Stimulated activated CD4-positive, alpha-beta T cell treated with anti-CD3 and anti-CD28 coated beads, Interleukin-15, amount 100 ng/mL, for 24 hours (primary cell): ENCODE results near the gene ARMC12.

ENCODE experiments used
- DNase-seq: peaks from one replicate; pipeline ENCODE4 v3.0.0-alpha.2; 2020

ARMC12 gene

DNA sequence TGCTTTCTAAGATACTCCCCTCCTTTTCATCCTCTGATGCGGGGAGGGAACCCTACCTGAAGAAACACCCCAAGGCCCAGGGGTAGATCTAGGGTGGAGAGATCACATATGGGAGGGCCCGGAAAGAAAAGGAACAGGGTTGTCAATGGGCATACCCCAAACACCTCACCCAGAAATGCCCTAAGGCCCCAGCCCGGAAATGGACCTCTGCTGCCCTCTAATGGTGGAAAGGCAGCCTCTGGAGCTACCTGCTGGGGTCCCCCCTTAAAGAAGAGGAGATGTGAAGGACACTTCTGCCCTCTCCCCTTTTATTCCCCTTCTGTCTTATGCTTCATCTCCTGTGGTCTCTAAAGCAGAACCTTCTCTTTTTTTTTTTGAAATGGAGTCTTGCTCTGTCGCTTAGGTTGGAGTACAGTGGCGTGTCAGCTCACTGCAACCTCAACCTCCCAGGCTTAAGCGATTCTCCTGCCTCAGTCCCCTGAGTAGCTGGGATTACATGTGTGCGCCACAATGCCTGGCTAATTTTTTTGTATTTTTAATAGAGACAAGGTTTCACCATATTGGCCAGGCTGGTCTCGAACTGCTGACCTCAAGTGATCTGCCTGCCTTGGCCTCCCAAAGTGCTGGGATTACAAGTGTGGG is 458 bp upstream of the ARMC12 start:
- DNase-seq: peak; percentile 88

DNA sequence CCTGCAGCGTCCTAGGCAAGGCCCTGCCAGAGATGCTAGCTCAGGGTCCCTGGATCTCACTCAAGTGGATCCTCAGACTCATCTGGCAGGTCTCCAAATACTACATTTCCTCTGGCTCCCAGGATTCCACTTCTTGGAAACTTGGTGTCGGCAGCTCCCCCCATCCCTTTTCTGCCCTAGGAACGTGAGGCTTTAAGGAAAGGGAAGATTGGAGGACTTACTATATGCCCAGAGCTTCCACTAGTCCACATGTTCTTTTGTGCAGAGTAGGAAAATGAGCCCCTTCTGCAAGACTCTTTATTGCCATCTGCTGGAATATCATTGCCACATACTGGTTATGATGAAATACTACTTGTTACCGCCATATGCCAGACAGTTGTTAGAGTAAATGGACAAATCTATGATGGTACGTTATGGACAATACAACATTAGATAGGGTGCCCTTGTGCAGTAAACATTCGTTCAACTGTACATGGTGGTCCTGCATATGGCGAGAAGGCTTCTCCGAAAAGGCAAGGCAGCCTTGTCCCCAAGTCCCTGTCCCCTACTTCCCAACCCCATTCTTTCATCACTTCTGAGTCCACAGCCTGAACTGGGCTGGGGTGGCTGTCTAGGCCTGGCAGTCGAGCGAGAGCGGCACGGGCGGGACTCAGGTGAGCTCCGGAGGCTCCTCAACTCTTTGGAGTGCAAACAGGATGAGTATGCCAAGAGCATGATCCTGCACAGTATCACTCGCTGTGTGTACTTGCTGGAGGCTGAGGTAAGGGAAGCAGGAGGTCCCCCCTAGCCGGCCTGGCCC is 780 bp downstream of the ARMC12 start:
- no peak for DNase-seq

DNA sequence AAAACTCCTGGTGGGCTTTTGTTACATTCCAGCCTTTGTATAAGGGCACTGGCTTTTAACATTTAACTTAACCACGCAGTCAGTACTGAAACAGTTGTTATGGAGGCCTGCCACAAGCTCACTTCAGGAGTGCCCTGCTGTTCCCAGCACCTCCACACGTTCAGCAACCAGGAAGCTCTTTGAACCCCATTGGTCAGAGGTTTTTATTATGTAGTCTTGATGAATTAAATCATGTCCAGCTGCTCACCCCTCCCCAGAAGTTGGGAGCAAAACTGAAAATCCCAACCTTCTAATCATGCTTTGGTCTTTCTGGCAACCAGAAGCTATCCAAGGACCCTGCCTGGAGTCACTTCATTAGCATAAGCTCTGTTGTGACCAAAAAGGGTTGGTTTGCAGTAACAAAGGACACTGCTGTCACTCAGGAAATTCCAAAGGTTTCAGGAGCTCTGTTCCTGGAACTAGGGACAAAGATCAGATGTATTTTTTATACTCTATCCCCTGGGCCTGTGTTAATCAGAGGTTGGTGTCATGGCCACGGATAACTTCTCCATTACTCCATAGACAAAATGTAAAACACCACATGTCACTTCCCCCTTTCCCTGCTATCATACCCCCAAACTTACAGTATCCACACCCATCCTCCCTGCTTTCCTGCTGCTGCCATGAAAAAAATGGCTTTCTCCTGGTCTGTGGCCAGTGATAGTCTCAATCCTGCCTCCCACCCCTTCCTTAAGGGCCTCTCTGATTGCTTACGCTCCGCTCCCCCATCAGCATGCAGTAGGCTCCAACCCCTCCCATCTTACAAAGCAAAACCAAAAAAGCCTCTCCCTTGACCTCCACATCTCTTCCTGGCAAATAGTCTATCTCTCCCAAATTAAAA is 3.1 kb downstream of the ARMC12 start:
- no peak for DNase-seq

DNA sequence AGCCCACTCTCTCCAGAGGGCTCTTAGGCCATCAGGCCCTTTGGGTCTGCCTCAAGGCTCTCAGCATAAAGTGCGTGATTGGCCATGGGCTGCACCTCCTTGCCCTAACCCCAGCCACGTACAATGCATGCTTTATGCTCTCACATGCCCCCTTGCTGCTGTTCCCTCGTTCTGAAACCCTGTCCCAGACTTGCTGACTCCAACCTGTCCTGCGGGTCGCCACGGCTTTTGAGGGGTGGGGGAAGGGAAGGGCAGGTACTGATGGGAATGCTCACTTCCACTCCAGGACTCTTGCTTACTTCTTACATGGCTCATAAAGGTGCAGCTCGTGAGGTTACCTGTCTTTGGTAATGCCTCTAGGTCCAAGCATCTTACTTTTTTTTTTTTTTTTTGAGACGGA is 6.0 kb downstream of the ARMC12 start:
- no peak for DNase-seq

DNA sequence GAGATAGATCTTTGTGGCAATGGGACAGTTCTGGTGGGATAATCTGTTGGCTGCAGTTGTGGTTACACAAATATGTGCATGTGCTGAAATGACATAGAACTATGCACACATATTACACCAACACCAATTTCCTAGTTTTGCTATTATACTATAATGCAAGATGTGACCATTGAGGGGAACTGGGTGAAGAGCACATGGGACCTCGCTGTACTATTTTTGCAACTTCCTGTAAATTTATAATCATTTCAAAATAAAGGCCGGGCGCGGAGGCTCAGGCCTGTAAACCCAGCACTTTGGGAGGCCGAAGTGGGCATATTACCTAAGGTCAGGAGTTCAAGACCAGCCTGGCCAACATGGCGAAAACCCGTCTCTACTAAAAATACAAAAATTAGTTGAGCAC is 8.7 kb downstream of the ARMC12 start:
- no peak for DNase-seq

DNA sequence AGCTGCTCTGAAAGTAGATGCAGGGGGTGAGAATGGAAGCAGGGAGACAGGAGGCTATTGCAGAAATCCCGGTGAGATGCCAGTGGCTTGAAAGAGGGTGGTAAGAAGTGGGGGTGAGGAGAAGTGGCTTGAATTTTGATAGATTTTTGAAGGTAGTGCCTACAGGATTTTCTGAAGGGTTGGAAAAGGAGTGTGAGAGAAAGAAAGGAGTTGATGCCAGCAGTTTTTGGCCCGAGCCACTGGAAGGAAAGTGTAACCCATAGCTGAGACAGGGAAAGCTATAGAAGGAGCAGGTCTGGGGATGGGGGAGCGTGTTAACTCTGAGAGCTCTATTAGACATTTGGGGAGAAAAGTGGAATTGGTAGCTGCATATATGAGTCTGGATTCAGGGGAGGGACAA is 9.7 kb downstream of the ARMC12 start:
- no peak for DNase-seq

DNA sequence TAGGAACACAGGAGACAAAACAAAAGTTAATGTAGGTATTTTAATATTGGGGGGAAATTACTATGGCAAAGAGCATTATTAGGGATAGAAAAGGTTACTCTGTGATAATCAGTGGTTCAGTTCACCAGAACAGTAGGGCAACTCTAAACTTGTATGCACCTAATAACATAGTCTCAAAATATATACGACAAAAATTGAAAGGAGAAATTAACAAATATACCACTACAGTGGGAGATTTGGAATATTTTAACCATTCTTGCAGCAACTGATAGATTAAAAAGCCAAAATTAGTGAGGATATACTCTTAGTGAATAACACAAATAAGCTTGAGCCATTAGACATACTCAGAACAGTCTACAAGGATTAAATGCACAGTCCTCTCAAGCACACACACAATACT is 11.0 kb downstream of the ARMC12 start:
- DNase-seq: no peak

DNA sequence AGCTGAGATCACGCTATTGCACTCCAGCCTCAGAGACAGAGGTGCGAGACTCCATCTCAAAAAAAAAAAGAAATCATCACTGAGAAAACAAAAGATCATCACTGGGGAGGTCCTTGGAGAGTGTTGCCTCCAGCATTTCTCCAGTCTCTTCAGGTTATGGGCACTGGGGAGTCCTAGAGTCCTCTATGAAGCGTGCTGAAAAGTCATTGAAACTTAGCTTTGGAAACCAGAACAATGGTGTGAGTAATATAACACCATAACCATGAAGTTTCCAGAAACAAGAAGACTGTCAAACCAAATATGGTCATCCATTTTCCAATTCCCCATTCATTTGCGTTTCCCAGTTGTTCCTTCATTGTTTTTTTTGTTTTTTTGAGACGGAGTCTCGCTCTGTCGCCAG is 13.7 kb downstream of the ARMC12 start:
- DNase-seq: no peak

DNA sequence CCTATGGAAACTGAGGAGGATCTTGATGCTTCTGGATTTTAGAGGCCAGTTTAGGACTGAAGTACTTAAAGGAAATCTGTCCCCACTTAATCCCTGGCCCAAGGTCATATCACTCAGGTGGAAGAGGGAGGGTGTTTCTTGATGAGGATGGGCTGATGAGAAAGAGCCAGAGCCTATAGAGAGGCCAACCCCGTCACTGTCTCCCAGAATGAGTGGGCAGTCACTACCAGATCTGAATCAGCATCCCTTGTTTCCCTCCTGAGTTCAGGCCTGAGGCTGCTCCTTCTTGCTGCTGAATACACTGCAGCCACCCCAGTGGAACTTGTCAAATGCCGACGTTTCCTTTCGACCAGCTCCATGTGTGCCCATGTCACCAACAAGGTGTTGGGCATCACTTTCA is 14.8 kb downstream of the ARMC12 start:
- DNase-seq: peak; percentile 48

DNA sequence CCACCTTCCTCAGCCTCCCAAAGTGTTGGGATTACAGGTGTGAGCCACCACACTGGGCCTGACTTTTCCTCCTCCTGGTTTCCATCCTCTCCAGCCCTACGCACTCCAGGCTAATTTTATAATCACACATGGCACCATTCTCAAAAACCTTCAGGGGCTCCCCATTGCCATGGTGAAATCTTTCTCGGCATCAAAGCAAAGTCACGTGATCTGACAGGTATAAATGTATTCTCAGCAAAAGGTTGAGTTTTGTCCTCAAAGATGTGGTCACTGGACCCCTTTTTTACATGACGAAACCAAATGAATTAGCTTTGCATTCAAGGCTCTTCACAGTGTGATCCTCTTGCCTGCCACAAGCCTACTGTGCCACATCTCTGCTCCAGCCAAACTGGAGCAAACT is 15.5 kb downstream of the ARMC12 start:
- no peak for DNase-seq

DNA sequence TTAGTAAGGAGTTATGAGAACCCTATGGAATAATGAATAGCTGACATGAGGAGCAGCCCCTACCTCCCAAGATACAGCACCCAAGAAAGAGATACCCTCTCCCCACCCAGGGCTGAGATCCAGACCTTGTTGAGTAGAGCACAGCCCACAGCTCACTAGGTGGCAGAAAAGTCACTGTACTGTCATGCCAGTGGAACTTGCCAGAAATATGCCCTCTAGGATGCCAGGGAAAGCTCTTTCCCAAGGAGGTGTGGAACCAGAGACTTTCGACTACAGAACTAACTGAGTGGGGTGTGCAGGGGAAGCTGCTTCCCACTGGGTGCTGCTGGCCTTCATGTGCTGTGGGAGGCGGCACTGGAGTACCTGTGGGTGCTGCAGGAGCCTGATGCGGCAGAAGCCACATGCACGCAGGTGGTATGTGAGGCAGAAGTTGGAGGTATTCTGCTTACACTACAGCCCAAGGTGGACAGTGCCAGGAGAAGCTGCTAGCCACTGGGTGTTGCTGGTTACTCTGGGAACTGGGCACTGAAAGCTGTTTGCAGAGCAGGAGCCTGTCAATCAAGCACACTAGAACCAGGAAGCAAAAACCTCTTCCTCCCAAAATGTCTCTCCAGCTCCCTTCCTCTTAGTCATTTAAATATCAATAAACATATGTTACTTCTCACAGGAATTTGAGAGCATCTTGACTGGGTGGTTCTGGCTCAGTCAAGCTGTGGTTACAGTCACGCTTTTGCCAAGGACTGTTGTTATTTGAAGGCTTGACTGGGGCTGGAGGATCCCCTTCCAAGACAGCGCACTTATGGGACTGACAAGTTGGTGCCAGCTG is 17.8 kb downstream of the ARMC12 start:
- DNase-seq: no peak

DNA sequence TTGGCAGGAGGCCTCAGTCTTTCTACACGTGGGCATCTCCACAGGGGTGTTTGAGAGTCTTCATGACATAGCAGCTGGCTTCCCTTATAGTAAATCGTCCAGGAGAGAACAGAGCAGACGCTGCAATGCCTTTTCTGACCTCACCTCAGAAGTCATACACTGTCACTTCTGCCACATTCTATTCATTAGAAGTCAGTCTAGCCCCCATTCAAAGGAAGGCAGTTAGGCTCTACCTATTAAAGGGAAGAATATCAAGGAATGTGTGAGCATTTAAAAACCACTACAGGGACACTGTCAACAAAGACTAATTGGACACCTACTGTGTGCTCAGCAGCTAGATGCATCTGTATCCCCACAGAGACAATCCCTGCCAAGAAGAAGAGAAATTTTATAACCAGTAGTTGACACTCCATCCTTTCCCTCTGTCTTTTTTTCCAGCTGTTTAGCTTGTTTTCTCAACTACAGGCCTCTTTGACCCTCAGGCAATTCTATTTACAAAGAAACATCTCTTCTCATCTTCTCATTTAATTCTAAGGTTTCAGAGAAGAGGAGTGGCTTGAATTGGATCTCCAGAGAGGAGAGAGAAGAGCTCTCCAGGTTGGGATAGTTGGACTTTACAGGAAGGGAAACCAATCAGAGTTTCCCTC is 18.6 kb downstream of the ARMC12 start:
- DNase-seq: no peak

DNA sequence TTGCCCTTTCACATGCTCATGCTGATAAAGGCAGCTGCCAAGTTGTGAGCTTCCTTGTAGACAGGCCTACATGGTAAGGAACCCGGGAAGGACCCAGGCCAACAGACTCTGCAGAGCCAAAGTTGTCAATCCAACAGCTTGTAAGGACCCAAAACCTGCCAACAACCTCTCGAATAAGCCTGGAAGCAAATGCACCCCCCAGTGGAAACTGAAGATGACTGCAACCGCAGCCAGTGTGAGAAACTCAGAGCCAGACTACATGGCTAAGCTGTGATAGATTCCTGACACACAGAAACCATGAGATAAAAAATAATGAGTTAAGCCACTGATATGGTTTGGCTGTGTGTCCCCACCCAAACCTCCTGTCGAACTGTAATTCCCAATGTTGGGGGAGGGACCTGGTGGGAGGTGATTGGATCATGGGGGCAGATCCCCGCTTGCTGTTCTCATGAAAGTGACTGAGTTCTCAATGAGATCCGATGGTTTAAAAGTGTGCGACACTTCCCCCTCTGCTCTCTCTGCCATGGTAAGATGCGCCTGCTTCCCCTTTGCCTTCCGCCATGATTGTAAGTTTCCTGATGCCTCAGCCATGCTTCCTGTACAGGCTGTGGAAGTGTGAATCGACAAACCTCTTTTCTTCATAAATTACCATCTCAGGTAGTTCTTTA is 20.8 kb downstream of the ARMC12 start:
- DNase-seq: peak; percentile 23

DNA sequence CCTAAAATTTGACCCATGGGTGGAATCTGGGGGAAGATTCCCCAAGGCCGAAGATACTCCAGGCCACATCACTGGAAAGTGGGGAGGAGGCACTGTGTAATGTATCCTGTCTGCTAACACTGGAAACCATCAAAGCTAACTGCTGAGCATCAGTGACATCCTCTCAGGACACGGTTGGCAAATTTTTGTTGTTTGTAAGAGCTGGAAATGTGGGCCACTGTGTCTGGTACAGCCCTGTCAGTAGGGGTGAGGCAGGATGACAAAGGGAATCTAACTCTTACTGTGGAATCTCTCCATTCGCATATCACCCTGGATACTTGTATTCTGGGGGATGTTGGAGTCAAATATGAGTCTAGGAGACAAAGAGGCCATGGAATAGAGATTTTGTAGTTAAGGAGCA is 22.6 kb downstream of the ARMC12 start:
- DNase-seq: no peak

DNA sequence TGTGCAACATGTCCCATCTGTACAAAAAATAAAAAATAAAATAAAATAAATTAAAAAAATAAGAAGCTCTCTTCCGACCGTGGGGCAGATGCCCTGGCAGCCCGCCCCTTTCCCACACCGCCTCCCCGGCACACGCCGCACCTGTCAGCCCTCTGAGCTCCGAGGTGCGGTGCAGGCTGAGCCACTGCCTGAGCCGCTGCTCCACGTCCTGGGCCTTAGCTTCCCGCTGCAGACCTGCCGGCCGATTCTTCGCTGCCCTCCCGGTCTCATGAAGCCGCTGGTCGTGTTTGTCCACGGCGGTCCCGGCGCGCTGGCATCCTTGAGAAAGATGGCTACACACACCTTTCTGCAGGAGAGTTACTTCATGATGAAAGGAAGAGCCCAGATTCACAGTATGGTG is 28.9 kb downstream of the ARMC12 start:
- DNase-seq: no peak

DNA sequence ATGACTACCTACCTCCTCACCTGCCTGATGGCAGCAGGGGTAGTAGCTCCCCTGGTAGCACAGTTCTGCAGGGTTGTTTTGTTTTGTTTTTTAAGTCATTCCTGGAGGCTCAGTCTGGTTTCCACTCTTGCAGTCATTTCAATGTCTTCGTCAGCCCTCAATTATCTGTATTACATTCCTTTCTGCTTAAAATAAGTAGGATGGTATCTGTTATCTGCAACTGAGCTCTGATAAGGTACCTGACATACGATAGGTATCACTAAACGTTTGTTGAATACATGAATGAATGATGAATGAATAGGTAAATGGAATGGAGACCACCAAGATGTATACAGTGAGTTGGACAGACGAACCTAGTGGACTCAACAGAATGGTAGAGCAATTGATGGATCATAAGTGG is 32.4 kb downstream of the ARMC12 start:
- DNase-seq: no peak

DNA sequence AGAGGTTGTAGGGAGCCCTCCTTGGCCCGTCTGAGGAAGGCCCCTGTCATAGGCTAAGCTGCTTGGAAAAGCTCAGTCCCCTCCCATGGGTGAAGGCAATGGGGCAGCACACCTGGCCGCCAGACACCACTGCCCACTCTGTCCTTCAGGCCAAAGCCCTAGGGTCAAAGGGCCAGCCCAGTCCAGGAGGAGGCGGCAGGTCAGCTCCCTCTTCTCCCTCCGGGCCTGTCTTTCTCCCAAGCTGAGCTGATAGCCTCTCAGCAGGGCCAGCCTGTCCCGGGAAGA is 34.5 kb downstream of the ARMC12 start:
- no peak for DNase-seq

DNA sequence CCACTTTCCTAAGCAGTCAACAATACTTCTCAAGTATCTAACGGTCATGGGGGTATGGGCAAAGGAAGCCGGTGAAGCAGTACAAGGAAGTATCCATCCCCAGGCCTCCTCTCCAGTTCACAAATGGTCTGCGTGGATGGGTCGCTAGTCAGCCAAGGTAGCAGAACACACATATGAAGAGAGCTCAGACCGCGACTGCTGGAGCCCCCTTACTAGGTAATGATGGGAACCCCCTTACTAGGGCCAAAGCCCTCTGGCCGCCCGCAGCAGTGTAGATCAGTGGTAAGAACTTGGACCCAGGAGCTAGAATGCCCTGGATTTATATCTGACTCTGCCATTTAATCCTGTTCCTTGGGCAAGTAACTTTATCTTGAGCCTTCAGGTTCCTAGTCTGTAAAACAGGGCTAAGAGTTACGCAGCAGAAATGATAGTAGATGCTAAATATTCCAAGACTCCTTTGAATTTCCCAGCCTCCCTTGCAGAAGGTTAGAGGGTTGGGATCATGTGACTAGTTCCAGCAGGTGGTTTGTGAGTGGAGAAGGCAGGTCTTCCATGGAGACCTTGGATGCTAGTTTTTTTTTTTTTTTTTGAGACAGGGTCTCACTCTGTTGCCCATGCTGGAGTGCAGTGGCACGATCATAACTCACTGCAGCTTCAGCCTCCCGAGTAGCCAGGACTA is 37.4 kb downstream of the ARMC12 start:
- no peak for DNase-seq

DNA sequence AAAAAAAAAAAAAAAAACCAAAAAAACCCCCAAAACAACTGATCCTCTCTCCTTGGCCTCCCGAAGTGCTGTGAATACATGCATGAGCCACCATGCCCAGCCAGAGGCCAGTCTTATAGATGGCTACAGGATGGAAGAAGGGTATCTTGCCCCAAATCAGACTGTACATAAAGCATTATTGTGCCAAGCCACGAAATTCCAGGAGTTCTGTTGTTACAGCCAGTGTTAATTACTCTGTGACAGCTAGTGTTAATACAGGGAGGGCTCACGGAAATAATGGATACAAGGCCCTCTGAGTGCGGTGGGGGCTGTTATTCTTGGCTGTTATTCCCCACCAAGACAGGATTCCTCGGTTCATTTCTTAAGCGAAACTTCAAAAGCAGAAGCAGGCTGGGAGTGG is 38.2 kb downstream of the ARMC12 start:
- DNase-seq: no peak

DNA sequence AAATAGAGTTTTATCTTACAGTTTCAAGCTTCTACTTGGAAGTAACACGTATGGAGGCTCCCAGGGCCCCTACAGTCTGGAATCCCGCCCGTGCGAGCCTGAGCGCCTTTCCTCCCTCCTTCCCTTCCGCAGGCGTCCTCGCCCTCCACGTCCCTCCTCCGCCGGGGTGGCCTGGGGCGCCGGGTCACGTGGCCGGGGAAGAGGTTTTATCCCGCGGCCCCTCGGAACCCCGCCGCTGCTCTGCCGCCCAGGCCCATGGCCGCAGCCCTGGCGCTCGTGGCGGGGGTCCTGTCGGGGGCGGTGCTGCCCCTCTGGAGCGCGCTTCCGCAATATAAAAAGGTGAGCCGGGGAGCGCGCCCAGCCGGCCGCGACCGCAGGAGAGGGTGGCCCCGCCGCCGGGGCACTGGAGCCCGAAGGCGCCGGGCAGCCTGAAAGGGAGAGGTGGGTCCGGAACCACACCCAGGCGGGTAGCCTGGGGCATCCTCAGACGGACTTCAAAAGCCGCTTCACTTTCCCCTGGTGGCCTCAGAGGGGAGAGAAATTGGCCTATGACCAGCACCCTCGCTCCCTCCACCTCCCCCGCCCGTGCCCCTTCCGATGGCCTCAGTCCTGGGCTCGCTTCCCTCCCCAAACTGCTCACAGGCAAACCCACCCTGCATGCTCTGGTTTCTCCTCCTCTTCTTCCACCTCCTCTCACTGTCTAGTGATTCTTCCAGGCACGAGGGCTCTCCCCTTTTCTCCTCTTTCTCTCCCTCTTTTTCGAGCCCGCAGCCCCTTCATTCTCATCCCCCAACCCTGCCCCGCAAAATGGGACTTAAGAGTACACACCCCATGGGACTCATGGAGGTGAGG is 39.8 kb downstream of the ARMC12 start, which contains the start of gene CLPSL2:
Gene CLPSL2, plus strand, starts transcription at position 235 of the 852 bp plus-strand sequence. Its CDS starts 21 bp downstream, at position 256.
- peak; percentile 29 for DNase-seq
